ENCODE results near the gene BACE1-AS. TPM values are rescaled to one million over a fixed set of nuclear protein-coding genes. Genes with fewer than 3 reads are reported as not detected.

Gene BACE1-AS
- total RNA-seq (2021) (13.7 and 18.0 TPM in 2 replicates), Bru-seq, nascent RNA (percentile 72 among the genes with signal in this experiment), BruChase-seq, experiment 1, labeled RNA remaining after a 2-hour chase (percentile 93 among the genes with signal in this experiment), BruChase-seq, experiment 2, labeled RNA remaining after a 6-hour chase (percentile 95 among the genes with signal in this experiment)
- long read RNA-seq, partial matches to known transcripts: 0 of 2 reads
- long read RNA-seq, other reads (novel, unspliced or antisense): 1 of 2 reads

GRCh38 chr11:117290809-117291396 lies at the start of gene BACE1-AS:
BACE1-AS (plus strand) TSS chr11:117291346.
- Histone ChIP-seq H3K36me3 (ENCODE audit: insufficient read depth, low read length, poor library complexity, severe bottlenecking) (peaks cover 20% of the 10 kb centered on the region), H3K27ac (ENCODE audit: low read depth, low read length, poor library complexity, severe bottlenecking) (no peak within 1 kb of the TSS), H3K4me1 (ENCODE audit: insufficient read depth, low read length, poor library complexity, severe bottlenecking) (no peaks in the 10 kb centered on the region), H3K4me3 (ENCODE audit: low read depth, low read length, poor library complexity, severe bottlenecking) (no peak within 1 kb of the TSS), H3K27me3 (replicated peaks; ENCODE audit: insufficient read depth, low read depth, low read length, poor library complexity) (no peaks in the 10 kb centered on the region), H3K9me3 (ENCODE audit: low read depth, low read length, poor library complexity, severe bottlenecking) (no peaks in the 10 kb centered on the region)
- intact Hi-C loops (cut with micrococcal nuclease; ENCODE audit: unreplicated experiment): no loop called here
- no peak for TF ChIP-seq CTCF (conservative IDR thresholded peaks at IDR 0.05; ENCODE audit: low read depth, low read length)
- TF ChIP-seq EZH2 (IDR thresholded peaks at IDR 0.05; ENCODE audit: borderline replicate concordance, low read depth, low read length, poor library complexity, severe bottlenecking): no peak
- ChIA-PET POLR2A (ENCODE audit: low non-redundant PET) (no interaction called here), CTCF (no interaction called here)
- no TSS peak for BruUV-seq (replicated peaks)
- DNase-seq (ENCODE audit: low spot score): no peak

GRCh38 chr11:117248341-117248740 lies 42.8 kb upstream of the BACE1-AS start:
- ChIA-PET POLR2A (ENCODE audit: low non-redundant PET) (no interaction called here), CTCF (interaction anchor here (0.6 kb wide), 1 partner anchor 149 kb away, joined by 3 read pairs; no protein-coding TSS in a partner anchor)
- peaks cover 67% of the 10 kb centered on the region for H3K36me3 ChIP-seq (ENCODE audit: insufficient read depth, low read length, poor library complexity, severe bottlenecking)

GRCh38 chr11:117249571-117249970 lies 41.6 kb upstream of the BACE1-AS start:
- Histone ChIP-seq H3K4me3 (ENCODE audit: low read depth, low read length, poor library complexity, severe bottlenecking) (no peak overlapping the region), H3K4me1 (ENCODE audit: insufficient read depth, low read length, poor library complexity, severe bottlenecking) (no peaks in the 10 kb centered on the region), H3K9me3 (ENCODE audit: low read depth, low read length, poor library complexity, severe bottlenecking) (no peaks in the 10 kb centered on the region), H3K27ac (ENCODE audit: low read depth, low read length, poor library complexity, severe bottlenecking) (no peak overlapping the region), H3K27me3 (replicated peaks; ENCODE audit: insufficient read depth, low read depth, low read length, poor library complexity) (no peaks in the 10 kb centered on the region), H3K36me3 (ENCODE audit: insufficient read depth, low read length, poor library complexity, severe bottlenecking) (peaks cover 62% of the 10 kb centered on the region)
- CTCF ChIA-PET: no interaction called here
- POLR2A ChIA-PET (ENCODE audit: low non-redundant PET): no interaction called here
- intact Hi-C loops (cut with micrococcal nuclease; ENCODE audit: unreplicated experiment): no loop called here
- TF ChIP-seq CTCF (conservative IDR thresholded peaks at IDR 0.05; ENCODE audit: low read depth, low read length): no peak
- no peak for TF ChIP-seq EZH2 (IDR thresholded peaks at IDR 0.05; ENCODE audit: borderline replicate concordance, low read depth, low read length, poor library complexity, severe bottlenecking)
- no peak for DNase-seq (ENCODE audit: low spot score)
- BruUV-seq (replicated peaks): no TSS peak

More at GRCh38 chr11:117248341-117248740, 42.8 kb upstream of the BACE1-AS start:
- no peak overlapping the region for H3K4me3 ChIP-seq (ENCODE audit: low read depth, low read length, poor library complexity, severe bottlenecking)
- no peaks in the 10 kb centered on the region for H3K27me3 ChIP-seq (replicated peaks; ENCODE audit: insufficient read depth, low read depth, low read length, poor library complexity)
- DNase-seq (ENCODE audit: low spot score): no peak
- intact Hi-C loops (cut with micrococcal nuclease; ENCODE audit: unreplicated experiment): no loop called here
- BruUV-seq (replicated peaks): no TSS peak
- no peaks in the 10 kb centered on the region for H3K9me3 ChIP-seq (ENCODE audit: low read depth, low read length, poor library complexity, severe bottlenecking)
- no peaks in the 10 kb centered on the region for H3K4me1 ChIP-seq (ENCODE audit: insufficient read depth, low read length, poor library complexity, severe bottlenecking)
- H3K27ac ChIP-seq (ENCODE audit: low read depth, low read length, poor library complexity, severe bottlenecking): no peak overlapping the region
- TF ChIP-seq EZH2 (IDR thresholded peaks at IDR 0.05; ENCODE audit: borderline replicate concordance, low read depth, low read length, poor library complexity, severe bottlenecking) (no peak), CTCF (conservative IDR thresholded peaks at IDR 0.05; ENCODE audit: low read depth, low read length) (no peak)

All from A673 (cell line).